NCI-H146 treated with DMSO at 0.1 percent for 48 hours (cell line): ENCODE measurements around the gene B4GALT6.
"Not testable (repeated sequence)": the region's sequence is repeated elsewhere in the genome, so short reads cannot be mapped to it uniquely, and the experiment has no call there.

Experiments used
- DNase-seq: peaks from one replicate; lab custom pipeline; 2025; ENCODE audit not compliant: unreplicated experiment; lab: John Stamatoyannopoulos, UW

The B4GALT6 gene, protein sequence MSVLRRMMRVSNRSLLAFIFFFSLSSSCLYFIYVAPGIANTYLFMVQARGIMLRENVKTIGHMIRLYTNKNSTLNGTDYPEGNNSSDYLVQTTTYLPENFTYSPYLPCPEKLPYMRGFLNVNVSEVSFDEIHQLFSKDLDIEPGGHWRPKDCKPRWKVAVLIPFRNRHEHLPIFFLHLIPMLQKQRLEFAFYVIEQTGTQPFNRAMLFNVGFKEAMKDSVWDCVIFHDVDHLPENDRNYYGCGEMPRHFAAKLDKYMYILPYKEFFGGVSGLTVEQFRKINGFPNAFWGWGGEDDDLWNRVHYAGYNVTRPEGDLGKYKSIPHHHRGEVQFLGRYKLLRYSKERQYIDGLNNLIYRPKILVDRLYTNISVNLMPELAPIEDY

DNA sequence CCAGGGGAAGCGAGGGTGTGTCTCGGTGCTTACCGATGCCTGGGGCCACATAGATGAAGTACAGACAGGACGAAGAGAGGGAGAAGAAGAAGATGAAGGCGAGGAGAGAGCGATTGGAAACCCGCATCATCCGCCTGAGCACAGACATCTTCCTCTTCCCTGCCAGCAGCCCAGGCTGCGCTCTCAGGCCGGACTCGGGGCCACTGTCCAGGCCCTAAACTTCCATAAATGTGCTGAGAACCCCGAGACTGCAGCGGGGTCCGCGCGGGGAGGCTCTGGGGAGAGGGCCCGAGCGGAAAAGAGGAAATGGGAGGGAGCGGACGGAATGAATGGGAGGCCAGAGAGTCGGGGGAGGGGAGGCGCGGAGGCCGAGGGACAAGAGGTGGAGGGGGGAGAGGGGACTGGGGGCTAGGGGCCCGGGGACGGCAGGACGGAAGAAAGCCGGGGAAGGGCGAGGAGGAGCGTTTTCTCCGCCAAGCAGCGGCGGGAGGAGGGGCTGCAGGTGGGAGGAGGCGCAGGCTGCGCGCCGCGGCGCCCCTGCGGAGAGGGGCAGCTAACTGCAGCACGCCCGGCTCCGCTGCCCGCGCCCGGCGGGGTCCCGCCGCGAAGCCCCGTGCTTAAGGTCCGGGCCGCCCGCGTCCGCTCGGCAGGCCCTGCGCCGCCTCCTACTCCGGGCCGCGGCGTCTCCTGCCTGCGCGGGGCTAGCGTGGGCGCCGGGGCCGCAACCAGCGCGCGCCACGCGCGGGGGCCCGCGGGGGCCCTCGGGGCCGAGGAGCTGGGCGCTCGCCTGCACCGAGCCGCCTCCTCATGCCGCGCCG, at the start of gene B4GALT6:
B4GALT6 (minus strand) TSS at position 303 of the 818 bp plus-strand sequence; CDS start at position 148, 155 bp downstream.
- peak; percentile 72 for DNase-seq

DNA sequence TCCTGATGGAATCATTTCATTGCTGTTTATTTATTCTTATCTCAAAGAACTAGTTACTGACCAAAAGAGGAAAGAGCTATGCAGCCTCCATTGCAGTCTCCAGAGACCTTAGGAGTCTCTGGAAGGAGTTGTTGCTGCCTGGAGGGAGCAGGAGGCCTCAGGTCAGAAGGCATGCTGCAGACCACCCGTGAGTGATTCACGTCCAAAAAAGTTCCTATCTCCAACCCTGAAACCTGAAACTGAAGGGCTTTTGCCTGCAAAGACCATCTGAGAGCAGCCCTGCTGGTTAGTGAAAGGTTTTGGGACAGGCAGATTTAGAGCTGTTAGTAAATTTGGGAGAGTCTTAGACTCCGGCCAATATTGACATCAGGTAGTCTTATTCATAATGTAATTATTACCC, 47.2 kb upstream of the B4GALT6 start:
- DNase-seq = no peak

DNA sequence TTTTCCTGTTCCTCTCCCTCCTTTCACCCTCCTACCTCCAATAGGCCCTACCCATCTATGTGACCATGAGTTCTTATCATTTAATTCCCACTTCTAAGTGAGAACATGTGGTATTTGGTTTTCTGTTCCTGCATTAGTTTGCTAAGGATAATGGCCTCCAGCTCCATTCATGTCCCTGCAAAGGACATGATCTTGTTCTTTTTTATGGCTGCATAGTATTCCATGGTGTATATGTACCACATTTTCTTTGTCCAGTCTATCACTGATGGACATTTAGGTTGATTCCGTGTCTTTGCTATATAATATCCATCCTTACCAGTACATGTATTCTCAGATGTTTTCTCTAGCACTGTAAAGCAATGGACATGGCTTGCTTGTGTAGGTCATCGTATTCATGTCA, 44.8 kb upstream of the B4GALT6 start:
- DNase-seq = not testable (repeated sequence)

DNA sequence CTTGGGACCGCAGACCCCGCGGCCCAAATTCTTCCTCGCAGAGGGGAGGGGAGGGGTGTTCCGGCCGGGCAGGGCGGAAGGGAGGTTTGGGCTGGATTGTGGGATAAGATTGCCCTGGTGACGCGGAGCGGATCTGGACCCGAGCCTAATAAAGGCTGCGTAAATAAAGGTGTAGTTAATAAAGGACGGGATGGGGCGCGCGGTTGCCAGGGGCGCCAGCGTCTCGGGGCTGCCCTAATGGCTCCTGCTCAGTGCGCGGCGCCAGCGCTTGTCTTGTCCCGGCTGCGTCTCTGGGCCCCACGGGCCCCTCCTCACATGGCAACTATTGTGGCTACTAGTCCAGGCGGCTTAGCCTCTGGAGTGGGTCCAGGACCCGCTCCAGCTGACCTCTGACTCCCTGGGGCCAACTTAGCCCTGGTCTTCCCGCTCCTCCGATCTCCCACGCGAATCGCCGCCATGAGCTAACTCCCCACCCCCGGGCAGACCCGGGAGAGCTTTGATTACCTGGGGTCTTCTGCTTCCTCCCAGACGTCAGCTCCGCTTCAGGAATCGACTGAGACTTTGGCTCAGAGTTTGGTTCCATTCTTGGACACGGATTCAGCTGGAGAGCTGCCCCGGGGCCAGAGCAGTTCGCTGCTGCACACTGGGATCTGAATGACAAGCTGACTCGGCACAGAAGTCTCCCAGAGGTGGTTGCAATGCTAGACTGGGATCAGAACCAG, 39.8 kb upstream of the B4GALT6 start:
- DNase-seq = no peak

DNA sequence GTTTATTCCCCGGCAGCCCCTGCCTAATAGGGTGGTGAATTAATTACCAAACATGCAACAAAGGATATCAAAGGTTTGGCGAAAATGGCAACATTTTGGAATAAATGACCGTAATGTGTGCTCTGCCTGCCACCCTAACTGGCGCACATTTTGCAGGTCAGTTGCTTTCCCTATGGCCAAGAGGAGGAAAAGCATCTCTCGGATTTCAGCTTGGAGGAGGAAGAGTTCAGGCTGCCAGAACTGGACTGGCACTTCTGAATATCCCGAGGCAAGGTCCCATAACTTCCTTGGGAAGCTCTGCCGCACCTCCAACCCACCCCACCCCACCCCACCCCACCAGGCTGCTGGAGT, 39.2 kb upstream of the B4GALT6 start:
- no peak for DNase-seq

DNA sequence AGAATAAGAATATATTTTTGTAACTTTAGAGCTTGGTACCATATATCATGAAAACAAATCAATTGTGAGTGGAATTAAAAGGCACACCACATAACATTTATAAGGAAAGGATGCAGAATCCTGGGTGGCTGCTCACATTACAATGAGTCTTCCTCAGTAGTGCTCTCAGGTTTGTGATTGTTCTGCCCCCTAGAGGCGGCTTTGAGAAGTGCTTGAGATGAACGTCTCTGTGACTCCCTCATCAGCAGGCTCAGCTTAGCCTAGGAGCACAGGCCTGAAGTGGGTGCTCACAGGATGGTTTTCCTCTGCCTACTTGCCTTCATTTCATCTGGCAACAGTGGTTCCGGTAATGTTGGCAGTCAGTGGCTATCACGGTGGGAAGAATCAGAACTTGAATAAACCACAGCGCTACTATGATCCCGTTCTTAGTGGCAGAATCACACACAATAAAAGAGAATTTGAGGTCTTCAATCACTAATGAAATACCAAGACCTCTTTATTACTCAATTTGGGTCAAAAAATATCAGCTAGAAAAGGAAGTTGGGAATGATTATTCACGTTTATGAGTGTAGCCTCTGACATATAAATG, 38.1 kb upstream of the B4GALT6 start:
- DNase-seq = peak; percentile 60

DNA sequence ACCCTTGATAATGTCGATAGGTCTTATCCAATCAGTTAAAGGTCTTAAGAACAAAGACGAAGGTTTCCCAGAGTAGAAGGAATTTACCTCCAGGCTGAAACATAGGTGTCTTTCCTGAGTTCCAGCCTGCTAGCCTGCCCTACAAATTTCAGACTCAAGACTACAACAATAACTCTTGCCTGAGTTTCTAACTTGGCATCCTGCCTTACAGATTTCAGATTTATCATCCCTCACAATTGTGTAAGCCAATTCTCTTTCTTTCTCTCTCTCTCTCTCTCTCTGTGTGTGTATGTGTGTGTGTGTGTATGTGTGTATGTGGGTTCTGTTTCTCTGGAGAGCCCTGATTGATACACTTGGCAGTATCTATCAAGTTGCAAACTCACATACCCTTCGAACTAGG, 37.2 kb upstream of the B4GALT6 start:
- no peak for DNase-seq

DNA sequence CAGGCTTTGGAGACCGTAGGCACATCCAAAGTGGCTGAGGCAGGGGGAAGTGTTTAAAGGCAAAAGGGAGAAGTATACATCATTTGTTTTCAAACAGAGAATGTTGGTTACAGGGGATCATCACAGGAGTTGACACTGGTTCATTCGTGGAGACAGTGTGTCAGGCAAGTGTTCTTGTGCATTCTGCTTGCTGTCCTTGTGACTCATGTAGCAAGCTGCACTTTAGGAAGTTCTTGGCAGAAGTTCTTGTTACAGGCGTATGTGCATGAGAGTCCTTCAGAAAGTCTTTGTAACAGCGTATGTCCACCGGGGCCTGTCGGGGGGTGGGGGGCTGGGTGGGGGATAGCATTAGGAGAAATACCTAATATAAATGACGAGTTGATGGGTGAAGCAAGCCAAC, 36.5 kb upstream of the B4GALT6 start:
- no peak for DNase-seq

DNA sequence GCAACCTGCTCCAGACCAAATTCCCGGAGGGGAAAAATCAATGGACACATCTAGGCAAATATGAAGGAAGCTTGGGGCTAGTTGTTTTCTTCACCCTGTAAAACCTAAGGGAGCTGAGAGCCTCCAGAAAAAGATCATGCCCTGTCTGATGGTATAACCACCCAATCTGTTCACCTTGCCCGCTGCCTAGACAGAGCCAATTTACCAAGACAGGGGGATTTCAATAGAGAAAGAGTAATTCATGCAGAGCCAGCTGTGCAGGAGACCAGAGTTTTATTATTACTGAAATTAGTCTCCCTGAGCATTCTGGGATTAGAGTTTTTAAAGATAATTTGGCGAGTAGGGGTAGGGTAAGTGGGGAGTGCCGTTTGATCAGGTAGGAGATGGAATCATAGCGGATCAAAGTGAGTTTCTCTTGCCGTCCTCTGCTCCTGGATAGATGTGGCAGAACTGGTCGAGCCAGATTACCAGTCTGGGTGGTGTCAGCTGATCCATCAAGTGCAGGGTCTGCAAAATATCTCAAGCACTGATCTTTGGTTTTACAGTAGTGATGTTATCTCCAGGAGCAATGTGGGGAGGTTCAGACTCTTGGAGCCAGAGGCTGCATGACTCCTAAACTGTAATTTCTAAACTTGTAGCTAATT, 35.1 kb upstream of the B4GALT6 start:
- no peak for DNase-seq

DNA sequence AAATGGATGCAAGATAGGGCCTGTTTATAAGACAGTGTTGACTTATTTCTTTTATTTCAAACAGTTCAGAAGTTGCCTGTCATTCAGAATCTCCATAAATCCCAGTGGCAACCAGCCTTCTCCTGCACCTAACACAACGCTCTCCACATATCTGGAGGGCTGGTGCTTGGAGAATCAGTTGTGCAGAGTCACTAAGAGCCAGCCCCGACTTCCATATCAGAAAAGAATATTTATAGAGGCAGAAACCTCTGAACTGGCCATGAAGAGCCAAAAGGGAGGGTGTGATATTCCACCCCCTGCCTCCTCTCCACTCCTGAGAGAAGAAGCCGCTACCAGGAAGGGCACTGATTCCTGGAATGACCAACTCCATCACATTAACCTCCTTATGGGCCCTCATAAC, 34.0 kb upstream of the B4GALT6 start:
- DNase-seq = no peak

DNA sequence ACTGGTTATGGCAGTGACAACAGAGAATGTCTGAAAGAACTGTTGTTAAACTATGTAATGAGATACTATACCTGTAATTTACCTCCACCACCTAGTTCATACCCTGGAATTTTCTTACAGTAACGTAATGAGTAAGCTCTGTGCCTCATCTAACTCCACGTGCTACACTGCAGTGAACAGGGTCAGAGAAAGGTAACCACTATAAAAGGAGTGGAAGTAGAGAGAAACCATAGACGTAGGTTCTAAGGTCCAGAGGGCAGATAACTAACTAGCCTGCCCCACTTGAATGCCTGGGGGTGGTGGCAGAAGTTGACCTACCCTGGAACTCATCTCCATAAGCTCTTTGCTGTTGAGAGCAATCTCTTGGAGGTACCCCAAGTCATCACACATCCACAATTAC, 32.0 kb upstream of the B4GALT6 start:
- no peak for DNase-seq

DNA sequence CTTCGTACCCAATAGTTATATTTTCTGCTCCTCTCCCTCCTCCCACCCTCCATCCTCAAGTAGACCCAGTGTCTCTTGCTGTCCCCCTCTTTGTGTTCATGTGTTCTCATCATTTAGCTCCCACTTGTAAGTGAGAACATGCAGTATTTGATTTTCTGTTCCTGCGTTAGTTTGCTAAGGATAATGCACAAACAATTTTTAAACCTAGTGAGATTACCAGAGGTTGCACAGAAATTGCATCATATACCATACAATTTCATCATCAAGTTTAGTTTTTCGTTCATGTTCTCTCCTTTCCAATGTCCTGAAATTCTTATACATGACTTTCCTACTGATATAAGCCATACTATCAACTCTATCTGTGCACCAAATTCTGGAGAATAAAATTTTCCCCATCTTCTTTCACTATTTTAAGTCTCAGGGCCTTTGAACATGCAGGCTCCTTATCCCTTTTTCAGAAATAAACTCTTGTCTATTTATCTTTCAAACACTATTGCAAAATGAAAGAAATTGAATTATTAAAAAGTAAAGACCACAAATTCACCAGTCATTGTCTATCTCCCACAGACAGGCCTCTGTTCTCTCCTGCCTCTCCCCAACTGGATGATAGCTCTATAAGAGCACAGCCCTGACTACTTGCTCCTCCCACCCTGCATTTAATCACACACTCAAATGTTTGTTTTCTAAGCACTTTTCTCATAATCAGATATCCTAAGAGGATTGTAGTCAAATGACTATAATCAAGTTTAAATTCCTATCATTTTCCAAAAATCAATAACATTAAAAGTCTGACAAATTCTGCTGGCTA, 27.2 kb upstream of the B4GALT6 start:
- DNase-seq = no peak

DNA sequence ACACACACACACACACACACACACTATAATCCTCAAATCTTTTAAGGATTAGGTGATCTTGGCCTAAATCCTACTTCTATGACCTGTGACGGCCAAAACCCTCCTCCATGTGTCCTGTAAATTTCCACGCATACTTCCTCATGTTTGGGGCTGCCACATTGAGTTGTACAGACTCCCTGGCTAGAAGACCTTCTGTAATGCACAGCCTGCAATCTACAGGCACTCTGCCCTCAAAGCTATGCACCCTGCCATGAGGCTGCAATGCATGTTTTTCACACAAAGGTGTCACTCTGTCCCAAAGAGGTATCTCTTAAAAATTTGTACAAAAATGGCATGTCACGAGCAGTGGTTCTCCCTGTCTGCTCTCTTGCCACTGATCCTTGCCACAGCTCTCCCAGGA, 26.4 kb upstream of the B4GALT6 start:
- no peak for DNase-seq

DNA sequence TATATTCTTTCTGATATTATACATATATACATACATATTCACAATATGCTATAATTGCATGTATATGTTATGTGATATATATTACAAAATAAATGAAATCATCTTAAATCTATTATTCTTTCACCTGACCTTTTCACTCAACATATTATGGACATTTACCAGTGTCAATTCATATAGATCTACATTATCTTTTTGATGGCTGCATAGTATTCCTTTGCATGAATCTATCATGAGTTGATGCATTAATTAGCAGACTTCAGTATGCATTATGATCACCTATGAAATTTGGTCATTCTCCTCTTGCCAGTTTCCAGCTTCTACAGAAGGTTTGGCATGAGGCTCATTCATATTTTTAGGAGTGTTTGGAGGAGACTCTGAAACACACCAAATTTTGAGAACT, 23.4 kb upstream of the B4GALT6 start:
- no peak for DNase-seq

DNA sequence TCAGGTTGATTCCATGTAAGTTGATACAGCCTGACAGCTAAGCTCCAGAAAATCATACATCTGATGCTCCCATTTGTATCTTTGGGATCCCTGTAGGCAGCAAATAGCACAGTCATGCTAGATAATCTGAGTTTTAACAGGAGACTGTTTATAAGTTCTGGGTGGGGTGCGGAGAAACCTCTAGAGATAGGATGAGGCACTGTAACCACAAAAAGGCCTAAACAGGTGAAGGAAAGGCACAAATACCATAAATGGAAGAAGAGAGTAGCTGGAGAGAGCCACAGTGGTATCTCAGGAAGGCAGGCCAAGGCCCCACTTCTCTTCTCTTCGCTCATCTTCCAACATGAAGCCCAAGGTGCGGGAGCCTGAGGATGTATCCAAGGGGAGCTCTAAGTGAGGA, 18.1 kb upstream of the B4GALT6 start:
- no peak for DNase-seq

DNA sequence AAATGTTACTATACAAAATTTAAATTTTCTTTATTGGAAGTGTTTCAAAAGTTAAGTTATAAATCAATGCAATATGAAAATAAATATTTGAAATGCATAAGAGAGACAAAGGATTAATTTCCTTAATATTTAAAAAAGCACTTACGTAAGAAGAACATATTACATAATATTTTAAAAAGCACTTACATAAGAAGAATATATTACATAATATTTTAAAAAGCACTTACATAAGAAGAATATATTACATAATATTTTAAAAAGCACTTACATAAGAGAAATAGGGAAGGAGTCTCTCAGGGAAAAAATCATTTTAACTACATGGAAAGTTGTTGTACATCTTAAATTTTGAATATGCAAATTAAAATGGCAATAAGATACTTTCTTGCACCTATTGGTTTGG, 17.4 kb upstream of the B4GALT6 start:
- no peak for DNase-seq

DNA sequence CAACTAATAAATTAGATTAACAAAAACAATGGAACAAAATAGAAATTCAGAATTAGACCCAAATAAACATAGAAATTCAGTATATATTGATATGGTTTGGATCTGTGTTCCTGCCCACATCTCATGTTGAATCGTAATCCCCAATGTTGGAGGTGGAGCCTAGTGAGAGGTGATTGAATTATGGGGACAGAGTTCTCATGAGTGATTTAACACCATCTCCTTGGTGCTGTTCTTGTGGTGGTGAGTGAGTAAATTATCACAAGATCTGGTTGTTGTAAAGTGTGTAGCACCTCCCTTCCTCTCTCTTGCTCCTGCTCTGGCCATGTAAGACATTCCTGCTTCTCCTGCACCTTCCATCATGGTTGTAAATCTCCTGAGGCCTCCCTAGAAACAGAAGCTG, 16.6 kb upstream of the B4GALT6 start:
- DNase-seq = no peak

DNA sequence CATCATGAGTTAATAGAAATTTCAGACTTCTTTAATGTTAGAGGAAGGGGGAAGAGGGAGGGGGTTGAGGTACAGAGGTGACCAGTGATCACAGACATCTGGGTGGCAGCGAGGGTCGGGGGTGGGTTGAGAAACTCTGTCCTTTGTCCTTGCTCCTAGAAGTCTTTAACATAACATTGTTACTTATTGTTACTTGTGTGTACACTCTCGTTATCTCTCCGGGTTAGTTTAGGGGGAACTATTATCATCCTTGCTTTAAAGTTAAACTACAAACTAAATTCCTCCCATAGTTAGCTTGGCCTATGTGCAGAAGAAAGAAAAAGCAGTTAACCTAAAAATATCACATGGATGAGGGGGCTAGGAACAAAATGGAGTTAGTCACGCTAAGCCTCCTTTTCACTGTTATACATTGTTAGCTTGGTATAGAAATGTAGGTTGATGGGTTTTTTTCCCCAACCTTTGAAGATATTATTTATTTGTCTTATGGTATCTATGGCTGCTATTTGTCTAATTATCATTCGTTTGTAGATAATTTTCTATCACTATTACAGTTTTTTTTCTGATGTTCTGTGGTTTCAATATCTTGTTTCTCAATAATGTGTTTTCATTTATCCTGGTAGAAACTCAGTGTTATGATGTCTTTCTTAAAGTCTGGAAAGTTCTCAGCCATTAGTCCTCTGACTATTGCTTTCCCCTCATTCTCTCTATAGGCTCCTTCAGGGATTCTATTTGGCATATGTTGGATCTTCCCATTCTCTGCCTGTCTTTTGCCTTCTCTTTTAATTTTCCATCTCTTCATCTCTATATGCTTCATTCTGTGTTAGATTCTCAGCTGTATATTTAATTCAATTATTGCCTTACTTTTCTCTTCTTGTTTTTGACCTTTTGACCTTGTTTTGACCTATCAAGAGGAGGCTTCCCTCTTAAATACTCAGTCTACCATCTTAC, 13.2 kb upstream of the B4GALT6 start:
- no peak for DNase-seq

DNA sequence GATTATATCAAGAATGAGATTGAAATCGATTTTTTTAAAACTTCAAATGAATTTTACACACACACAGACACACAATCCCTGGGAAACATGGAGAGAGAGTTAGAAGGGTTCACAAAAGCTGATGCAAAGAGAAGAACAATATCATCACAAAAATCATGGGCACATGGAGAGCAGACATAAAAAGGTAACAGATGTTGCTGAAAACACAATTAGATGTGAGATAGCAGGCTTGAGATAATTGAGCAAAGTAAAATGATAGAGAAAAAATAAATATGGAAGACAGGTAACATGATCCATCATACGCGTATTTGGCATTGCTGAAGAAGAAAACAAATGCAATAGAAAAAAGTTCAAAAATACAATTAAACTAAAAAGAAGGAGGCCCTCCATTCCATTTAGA, 11.6 kb upstream of the B4GALT6 start:
- no peak for DNase-seq
